Hepatocyte (in vitro differentiated cells): Measurements from ENCODE around the gene PDGFD. TPM values are rescaled to one million over a fixed set of nuclear protein-coding genes. Genes with fewer than 3 reads are reported as not detected.

Experiments
- DNase-seq: peaks from one replicate; pipeline ENCODE4 v3.0.0-alpha.2; 2016; ENCODE audit warnings: low spot score
- H2AFZ ChIP-seq: fragments of 200-600 bp; sonication (generic); 2 replicates; pipeline ENCODE4 v1.6.0; 2016; ENCODE audit warnings: antibody characterized with exemption, mild to moderate bottlenecking
- H3K27ac ChIP-seq: fragments of 200-600 bp; sonication (generic); 2 replicates; pipeline ENCODE4 v1.5.1; 2016; ENCODE audit warnings: mild to moderate bottlenecking
- H3K27me3 ChIP-seq: fragments of 200-600 bp; sonication (generic); 2 replicates; pipeline ENCODE4 v1.6.1; 2016
- H3K36me3 ChIP-seq: fragments of 200-600 bp; sonication (generic); replicated peaks from 2 replicates; pipeline ENCODE4 v1.5.1; 2016; ENCODE audit warnings: low read depth; ENCODE audit not compliant: insufficient read depth
- H3K4me1 ChIP-seq: fragments of 200-600 bp; sonication (generic); 2 replicates; pipeline ENCODE4 v1.5.1; 2016; ENCODE audit warnings: mild to moderate bottlenecking, moderate library complexity; ENCODE audit not compliant: insufficient read depth
- H3K4me2 ChIP-seq: fragments of 200-600 bp; sonication (generic); 2 replicates; pipeline ENCODE4 v1.6.0; 2016
- H3K4me3 ChIP-seq: fragments of 200-600 bp; sonication (generic); 2 replicates; pipeline ENCODE4 v1.5.1; 2016; ENCODE audit warnings: mild to moderate bottlenecking
- H3K79me2 ChIP-seq: fragments of 200-600 bp; sonication (generic); 2 replicates; pipeline ENCODE4 v1.6.0; 2017; ENCODE audit warnings: mild to moderate bottlenecking
- H3K9me2 ChIP-seq: fragments of 200-600 bp; sonication (generic); replicated peaks from 2 replicates; pipeline ENCODE4 v1.6.0; 2017; ENCODE audit warnings: mild to moderate bottlenecking; ENCODE audit not compliant: insufficient read depth
- H3K9me3 ChIP-seq: fragments of 200-600 bp; sonication (generic); 2 replicates; pipeline ENCODE4 v1.5.1; 2016; ENCODE audit warnings: low read depth, mild to moderate bottlenecking
- H4K20me1 ChIP-seq: fragments of 200-600 bp; sonication (generic); 2 replicates; pipeline ENCODE4 v1.6.0; 2016; ENCODE audit warnings: mild to moderate bottlenecking; ENCODE audit not compliant: insufficient read depth, poor library complexity, severe bottlenecking
- EZH2 ChIP-seq: fragments of 200-600 bp; sonication (generic); IDR thresholded peaks from 2 replicates; pipeline ENCODE4 v1.6.1; 2016; ENCODE audit warnings: antibody characterized with exemption, mild to moderate bottlenecking, borderline replicate concordance
- EZH2phosphoT487 ChIP-seq: fragments of 200-600 bp; sonication (generic); IDR thresholded peaks from one replicate; pipeline ENCODE4 v1.6.1; 2018; ENCODE audit warnings: antibody characterized with exemption, mild to moderate bottlenecking, low read depth, moderate library complexity; ENCODE audit not compliant: unreplicated experiment, severe bottlenecking
- WGBS: methylation state at CpG from one replicate; pipeline ENCODE4 v1.1.6; 2016; ENCODE audit warnings: low lambda C conversion rate; ENCODE audit errors: missing lambda C conversion rate; 5-methylcytosine and 5-hydroxymethylcytosine counted together
- polyA plus RNA-seq: library from polyadenylated mRNA; unstranded; fragments of >200 nt; fragmentation: Nextera tagmentation; extraction: Ambion mirVana; gene quantifications from 2 replicates; pipeline ENCODE4 v1.2.1, GENCODE V29; 2016
- total RNA-seq: library from RNA; depleted of rRNA; stranded (reverse); fragments of >200 nt; gene quantifications from 2 replicates; pipeline ENCODE4 v1.2.3, GENCODE V29; 2014
- TF ChIP-seq, protein P1 (sequence below): fragments of 200-600 bp; sonication (generic); IDR thresholded peaks from 2 replicates; pipeline ENCODE4 v1.5.1; 2016; ENCODE audit warnings: antibody characterized with exemption, mild to moderate bottlenecking; ENCODE audit not compliant: poor library complexity

PDGFD gene
- total and polyA plus RNA-seq, 2 experiments from 2014 or later = 17.3 to 29.6 TPM

DNA sequence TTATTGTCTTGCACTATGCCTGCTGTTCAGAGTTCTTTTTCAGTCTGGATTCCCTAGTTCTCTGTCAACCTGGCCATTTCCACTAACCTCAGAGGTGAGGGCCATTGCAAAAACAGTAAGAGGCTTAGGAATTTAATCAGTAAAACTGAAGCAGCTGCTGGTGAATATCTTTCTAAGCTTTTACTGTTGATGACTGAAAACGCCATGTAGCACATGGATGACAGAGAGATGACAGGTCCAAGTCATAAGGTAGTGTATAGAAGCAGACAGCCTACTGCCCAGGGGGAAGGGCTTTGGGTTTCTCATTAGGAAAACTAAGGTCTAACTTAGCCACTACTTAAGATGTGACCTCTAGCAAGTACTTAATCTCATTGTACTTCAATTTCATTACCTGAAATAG is 280.1 kb downstream of the PDGFD start:
- H3K9me2 ChIP-seq = no peaks in the 10 kb centered on the region
- no peaks in the 10 kb centered on the region for H3K9me3 ChIP-seq
- H3K4me1 ChIP-seq = no peaks in the 10 kb centered on the region
- H3K27me3 ChIP-seq = no peaks in the 10 kb centered on the region
- H4K20me1 ChIP-seq = no peaks in the 10 kb centered on the region
- no peak overlapping the region for H3K4me3 ChIP-seq
- no peak overlapping the region for H3K27ac ChIP-seq
- DNase-seq = no peak
- TF ChIP-seq EZH2phosphoT487 (no peak), EZH2 (no peak)
- TF ChIP-seq, protein P1, sequence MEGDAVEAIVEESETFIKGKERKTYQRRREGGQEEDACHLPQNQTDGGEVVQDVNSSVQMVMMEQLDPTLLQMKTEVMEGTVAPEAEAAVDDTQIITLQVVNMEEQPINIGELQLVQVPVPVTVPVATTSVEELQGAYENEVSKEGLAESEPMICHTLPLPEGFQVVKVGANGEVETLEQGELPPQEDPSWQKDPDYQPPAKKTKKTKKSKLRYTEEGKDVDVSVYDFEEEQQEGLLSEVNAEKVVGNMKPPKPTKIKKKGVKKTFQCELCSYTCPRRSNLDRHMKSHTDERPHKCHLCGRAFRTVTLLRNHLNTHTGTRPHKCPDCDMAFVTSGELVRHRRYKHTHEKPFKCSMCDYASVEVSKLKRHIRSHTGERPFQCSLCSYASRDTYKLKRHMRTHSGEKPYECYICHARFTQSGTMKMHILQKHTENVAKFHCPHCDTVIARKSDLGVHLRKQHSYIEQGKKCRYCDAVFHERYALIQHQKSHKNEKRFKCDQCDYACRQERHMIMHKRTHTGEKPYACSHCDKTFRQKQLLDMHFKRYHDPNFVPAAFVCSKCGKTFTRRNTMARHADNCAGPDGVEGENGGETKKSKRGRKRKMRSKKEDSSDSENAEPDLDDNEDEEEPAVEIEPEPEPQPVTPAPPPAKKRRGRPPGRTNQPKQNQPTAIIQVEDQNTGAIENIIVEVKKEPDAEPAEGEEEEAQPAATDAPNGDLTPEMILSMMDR = no peak
- H3K4me2 ChIP-seq = no peak overlapping the region
- 77% methylated on average over 1 of the region's 1 CpG for WGBS
- no peaks in the 10 kb centered on the region for H3K79me2 ChIP-seq
- H2AFZ ChIP-seq = no peak overlapping the region
- no peaks in the 10 kb centered on the region for H3K36me3 ChIP-seq

DNA sequence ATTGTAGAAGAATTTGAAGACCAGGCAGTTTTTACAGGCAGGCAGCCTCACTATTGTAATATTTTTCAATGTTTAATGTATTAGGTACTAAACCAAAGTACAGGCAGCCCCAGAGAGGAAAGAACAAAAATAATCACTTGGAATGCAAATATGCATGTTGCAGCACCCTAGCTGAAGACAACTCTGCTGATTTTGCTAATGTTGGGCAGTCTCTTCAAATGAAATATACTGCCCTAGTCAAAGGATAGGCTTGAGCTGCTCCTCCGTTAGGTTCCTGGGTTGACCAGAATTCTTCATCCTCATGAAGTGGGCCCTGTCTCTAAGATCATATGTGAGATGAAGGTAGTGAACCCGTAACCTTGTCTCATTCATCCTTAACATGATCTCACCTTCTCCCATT is 280.7 kb downstream of the PDGFD start:
- H3K27ac ChIP-seq = no peak overlapping the region
- H2AFZ ChIP-seq = no peak overlapping the region
- H3K4me1 ChIP-seq = no peaks in the 10 kb centered on the region
- H3K36me3 ChIP-seq = no peaks in the 10 kb centered on the region
- H3K9me3 ChIP-seq = no peaks in the 10 kb centered on the region
- H3K4me2 ChIP-seq = no peak overlapping the region
- 81% methylated on average over 2 of the region's 2 CpGs for WGBS
- H3K79me2 ChIP-seq = no peaks in the 10 kb centered on the region
- no peaks in the 10 kb centered on the region for H3K9me2 ChIP-seq
- H4K20me1 ChIP-seq = no peaks in the 10 kb centered on the region
- H3K27me3 ChIP-seq = no peaks in the 10 kb centered on the region
- DNase-seq = no peak
- H3K4me3 ChIP-seq = no peak overlapping the region
- TF ChIP-seq EZH2phosphoT487 (no peak), EZH2 (no peak)
- TF ChIP-seq, protein P1 = no peak

DNA sequence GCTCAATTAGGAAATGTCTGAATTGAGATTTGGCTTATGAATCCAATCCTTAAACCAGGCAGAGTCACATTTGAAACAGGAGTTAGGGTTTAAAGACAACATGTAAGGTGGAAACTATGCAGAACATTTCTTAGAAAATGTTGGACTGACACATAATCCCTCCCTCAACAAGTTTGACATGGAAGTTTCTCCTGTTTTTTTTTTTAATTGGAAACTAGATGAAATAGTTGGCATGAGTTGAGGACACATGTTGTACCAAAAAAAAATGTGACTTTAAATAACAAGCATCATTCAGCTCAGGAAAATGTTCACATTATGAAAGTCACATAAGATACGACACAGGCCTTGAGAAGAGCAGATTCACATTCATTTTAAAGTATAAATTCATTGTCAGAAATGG is 282.4 kb downstream of the PDGFD start:
- Histone ChIP-seq H3K27me3 (no peaks in the 10 kb centered on the region), H2AFZ (no peak overlapping the region), H4K20me1 (no peaks in the 10 kb centered on the region), H3K4me3 (no peak overlapping the region), H3K9me2 (no peaks in the 10 kb centered on the region), H3K36me3 (no peaks in the 10 kb centered on the region), H3K9me3 (no peaks in the 10 kb centered on the region), H3K79me2 (no peaks in the 10 kb centered on the region), H3K4me2 (no peak overlapping the region), H3K27ac (no peak overlapping the region), H3K4me1 (no peaks in the 10 kb centered on the region)
- DNase-seq = no peak
- no peak for TF ChIP-seq EZH2phosphoT487
- TF ChIP-seq, protein P1 = no peak
- TF ChIP-seq EZH2 = no peak
- WGBS = 77% methylated on average over 1 of the region's 1 CpG

DNA sequence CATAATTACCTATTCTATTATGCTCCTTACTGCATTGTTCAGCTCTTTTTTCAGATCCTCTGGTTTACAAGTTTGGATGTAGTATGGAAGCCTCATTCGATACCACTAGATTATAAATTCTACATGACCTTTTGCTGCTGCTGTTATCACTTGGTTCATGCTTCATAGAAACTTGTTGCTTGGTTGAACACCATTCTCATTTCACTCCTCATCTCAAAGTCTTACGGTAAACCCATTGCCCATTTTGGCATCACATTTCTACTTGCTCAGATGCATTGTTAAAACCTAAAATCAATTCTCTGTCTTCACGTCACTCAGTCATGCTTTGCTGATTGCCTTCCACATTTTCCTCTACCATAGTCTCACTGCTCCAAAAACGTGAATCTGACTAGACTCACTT is 283.0 kb downstream of the PDGFD start:
- H3K9me3 ChIP-seq = no peaks in the 10 kb centered on the region
- 89% methylated on average over 4 of the region's 4 CpGs for WGBS
- no peak overlapping the region for H3K4me2 ChIP-seq
- H3K27me3 ChIP-seq = no peaks in the 10 kb centered on the region
- H3K4me3 ChIP-seq = no peak overlapping the region
- TF ChIP-seq, protein P1 = no peak
- TF ChIP-seq EZH2phosphoT487 (no peak), EZH2 (no peak)
- no peaks in the 10 kb centered on the region for H3K36me3 ChIP-seq
- no peak overlapping the region for H2AFZ ChIP-seq
- no peak overlapping the region for H3K27ac ChIP-seq
- H3K9me2 ChIP-seq = no peaks in the 10 kb centered on the region
- no peaks in the 10 kb centered on the region for H3K79me2 ChIP-seq
- DNase-seq = no peak
- H3K4me1 ChIP-seq = no peaks in the 10 kb centered on the region
- H4K20me1 ChIP-seq = no peaks in the 10 kb centered on the region
